22Rv1 (cell line): ENCODE measurements around the gene CLSTN1.
"Not testable (repeated sequence)": the region's sequence is repeated elsewhere in the genome, so short reads cannot be mapped to it uniquely, and the experiment has no call there.

Experiments used
- H3K27ac ChIP-seq: fragments of 450-650 bp; 2 replicates; pipeline ENCODE4 v1.5.1; 2017
- ZFX ChIP-seq: fragments of 450-650 bp; IDR thresholded peaks from 2 replicates; pipeline ENCODE4 v1.6.1; 2017; ENCODE audit warnings: antibody characterized with exemption, borderline replicate concordance
- TF ChIP-seq, protein P1 (sequence below): fragments of 450-650 bp; IDR thresholded peaks from 2 replicates; pipeline ENCODE4 v1.5.1; 2017; ENCODE audit warnings: mild to moderate bottlenecking

The CLSTN1 gene

DNA sequence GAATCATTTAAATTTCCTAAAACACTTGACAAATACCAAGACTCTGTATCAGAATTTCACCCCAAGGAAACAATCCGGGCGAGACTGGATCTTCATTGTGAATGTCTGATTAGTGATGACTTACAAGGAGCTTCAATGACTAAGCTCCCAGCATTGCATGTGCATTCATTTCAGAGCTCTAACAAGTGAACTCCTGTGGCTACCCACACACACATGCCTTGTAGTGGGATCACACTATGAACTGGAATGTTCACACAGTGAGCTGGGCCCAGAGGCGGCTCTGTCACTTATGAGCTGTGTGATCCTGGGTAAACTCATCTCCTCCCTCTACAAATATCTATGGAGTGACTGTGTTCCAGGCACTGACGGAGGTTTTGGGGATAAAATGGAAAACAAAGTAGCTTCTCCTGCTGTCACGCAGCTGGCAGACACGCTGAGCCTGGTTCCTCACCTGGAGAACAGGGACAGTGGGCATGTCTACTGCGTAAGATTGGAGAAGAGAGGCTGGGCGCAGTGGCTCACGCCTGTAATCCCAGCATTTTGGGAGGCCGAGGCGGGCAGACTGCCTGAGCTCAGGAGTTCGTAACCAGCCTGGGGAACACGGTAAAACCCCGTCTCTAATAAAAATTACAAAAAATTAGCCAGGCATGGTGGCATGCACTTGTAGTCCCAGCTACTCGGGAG lies 56.9 kb downstream of the CLSTN1 start:
- H3K27ac ChIP-seq, result peak overlapping the region; percentile 46
- TF ChIP-seq, protein P1, sequence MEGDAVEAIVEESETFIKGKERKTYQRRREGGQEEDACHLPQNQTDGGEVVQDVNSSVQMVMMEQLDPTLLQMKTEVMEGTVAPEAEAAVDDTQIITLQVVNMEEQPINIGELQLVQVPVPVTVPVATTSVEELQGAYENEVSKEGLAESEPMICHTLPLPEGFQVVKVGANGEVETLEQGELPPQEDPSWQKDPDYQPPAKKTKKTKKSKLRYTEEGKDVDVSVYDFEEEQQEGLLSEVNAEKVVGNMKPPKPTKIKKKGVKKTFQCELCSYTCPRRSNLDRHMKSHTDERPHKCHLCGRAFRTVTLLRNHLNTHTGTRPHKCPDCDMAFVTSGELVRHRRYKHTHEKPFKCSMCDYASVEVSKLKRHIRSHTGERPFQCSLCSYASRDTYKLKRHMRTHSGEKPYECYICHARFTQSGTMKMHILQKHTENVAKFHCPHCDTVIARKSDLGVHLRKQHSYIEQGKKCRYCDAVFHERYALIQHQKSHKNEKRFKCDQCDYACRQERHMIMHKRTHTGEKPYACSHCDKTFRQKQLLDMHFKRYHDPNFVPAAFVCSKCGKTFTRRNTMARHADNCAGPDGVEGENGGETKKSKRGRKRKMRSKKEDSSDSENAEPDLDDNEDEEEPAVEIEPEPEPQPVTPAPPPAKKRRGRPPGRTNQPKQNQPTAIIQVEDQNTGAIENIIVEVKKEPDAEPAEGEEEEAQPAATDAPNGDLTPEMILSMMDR, result no peak
- no peak for TF ChIP-seq ZFX

DNA sequence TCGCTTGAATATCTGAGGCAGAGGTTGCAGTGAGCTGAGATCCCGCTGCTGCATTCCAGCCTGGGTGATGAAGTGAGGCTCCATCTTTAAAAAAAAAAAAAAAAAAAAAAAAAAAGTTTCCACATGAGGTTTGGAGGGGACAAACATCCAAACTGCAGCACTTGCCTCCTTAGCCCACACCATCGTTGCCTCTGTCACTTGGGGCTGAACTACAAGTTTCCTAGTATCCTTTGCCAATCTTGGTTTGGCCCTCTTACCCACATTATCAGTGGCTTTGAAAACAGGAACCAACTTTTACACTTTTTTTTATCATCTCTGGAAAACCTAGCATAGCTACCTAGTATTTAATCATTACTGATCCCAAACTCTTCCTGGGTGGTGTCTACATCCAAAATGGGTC lies 59.2 kb downstream of the CLSTN1 start:
- no peak overlapping the region for H3K27ac ChIP-seq
- TF ChIP-seq ZFX, result no peak
- TF ChIP-seq, protein P1, result no peak

DNA sequence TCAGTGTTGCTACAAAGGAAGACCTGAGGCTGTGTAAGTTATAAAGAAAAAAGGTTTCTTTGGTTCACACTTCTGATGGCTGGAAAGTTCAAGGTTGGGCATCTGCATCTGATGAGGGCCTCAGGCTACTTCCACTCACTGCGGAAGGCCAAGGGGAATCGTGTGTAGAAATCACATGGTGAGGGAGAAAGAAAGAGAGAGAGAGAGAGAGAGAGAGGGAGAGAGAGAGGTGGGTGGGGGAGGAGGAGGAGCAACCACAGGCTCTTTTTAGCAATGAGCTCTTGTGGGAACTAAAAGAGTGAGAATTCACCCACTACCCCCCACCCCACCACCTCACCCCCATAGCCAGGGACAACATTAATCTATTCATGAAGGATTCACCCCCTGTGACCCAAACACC lies 59.9 kb downstream of the CLSTN1 start:
- TF ChIP-seq, protein P1, result no peak
- no peak for TF ChIP-seq ZFX

DNA sequence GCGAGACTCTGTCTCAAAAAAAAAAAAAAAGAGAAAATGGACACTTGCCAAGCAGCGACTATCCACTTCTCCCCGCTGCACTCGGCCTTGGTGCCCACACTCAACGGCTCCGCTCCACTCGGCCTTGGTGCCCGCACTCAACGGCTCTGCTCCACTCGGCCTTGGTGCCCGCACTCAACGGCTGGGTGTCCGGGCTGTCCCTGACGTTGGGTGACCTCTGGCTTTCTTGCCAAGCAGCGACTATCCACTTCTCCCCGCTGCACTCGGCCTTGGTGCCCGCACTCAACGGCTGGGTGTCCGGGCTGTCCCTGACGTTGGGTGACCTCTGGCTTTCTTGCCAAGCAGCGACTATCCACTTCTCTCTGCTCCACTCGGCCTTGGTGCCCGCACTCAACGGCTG lies 61.3 kb downstream of the CLSTN1 start:
- H3K27ac ChIP-seq, result not testable (repeated sequence)

More for the DNA sequence above, 59.9 kb downstream of the CLSTN1 start:
- no peak overlapping the region for H3K27ac ChIP-seq

DNA sequence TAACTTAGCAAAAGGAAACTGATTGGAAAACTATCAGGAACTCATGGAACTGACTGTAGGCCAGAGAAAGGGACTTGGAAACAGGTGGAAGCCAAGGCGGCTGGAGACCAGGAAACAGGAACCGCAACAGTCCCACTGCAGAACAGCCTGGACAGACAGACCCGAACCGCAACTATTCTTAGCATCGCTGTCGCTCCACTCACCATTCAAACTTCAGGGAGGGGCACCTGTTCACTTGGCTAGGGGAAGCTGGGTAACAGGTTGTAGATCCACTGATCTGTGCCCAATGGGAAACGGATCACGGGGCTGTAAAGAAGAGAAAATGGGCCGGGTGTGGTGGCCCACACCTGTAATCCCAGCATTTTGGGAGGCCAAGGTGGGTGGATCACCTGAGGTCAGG lies 61.9 kb downstream of the CLSTN1 start:
- H3K27ac ChIP-seq, result no peak overlapping the region
- TF ChIP-seq, protein P1, result no peak
- no peak for TF ChIP-seq ZFX

DNA sequence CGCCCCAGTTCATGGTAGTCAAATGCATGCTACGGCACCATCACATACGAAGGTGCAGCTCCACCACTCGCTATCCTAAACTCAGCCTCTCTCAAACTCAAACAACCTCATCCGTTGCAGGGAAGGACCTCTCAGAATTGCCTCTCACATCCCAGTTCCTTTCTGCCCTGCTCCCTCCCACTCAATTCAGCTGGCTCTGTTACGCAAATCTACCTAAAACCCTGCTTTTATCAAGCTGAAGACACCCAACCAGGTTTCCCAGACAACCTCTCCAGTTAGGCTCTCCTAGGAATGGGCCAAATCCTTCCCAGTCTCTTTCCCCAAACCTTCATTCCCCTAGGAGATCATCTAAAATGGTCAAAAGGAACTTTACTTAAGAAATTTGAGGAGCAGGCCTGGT lies 62.9 kb downstream of the CLSTN1 start:
- no peak overlapping the region for H3K27ac ChIP-seq

DNA sequence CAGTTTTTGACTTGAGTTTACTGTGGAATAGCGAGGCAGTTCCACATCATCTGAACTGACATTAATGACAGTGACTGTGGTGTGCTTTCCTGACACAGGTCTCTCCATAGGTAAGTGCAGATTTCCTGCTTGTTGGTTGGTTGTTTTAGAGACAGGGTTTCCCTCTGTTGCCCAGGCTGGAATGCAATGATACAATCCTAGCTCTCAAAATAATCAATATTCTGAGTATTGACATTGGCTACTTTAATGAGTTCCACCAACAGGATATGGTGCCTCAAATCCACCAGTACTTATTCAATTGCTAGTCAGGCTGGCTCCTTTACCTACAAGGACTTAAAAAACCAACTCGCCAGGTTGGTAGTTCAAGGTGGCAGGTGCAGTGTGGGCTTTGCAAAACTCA lies 63.8 kb downstream of the CLSTN1 start:
- no peak overlapping the region for H3K27ac ChIP-seq
- TF ChIP-seq, protein P1, result no peak
- no peak for TF ChIP-seq ZFX

More for the DNA sequence above, 62.9 kb downstream of the CLSTN1 start:
- no peak for TF ChIP-seq ZFX
- TF ChIP-seq, protein P1, result no peak
